ENCODE measurements around the gene RND2.

Gene RND2

GRCh38 chr17:43056051-43056450 lies 31.0 kb downstream of the RND2 start:
- DNase-seq, result no peak
- in situ Hi-C loops (cut with HindIII; ENCODE audit: low pct_ligation_motif_present, low pct_unique_long_range_greater_than_20kb, low sequenced_read_pairs), result no loop called here

DNA sequence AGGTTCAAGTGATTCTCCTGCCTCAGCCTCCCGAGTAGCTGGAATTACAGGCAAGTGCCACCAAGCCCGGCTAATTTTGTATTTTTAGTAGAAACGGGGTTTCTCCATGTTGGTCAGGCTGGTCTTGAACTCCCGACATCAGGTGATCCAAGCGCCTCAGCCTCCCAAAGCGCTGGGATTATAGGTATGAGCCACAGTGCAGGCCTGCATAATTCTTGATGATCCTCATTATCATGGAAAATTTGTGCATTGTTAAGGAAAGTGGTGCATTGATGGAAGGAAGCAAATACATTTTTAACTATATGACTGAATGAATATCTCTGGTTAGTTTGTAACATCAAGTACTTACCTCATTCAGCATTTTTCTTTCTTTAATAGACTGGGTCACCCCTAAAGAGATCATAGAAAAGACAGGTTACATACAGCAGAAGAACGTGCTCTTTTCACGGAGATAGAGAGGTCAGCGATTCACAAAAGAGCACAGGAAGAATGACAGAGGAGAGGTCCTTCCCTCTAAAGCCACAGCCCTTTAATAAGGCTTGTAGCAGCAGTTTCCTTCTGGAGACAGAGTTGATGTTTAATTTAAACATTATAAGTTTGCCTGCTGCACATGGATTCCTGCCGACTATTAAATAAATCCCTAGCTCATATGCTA lies 38.1 kb downstream of the RND2 start:
- DNase-seq, result no peak
- in situ Hi-C loops (cut with HindIII; ENCODE audit: low pct_ligation_motif_present, low pct_unique_long_range_greater_than_20kb, low sequenced_read_pairs), result no loop called here

- DNase-seq, result no peak
- in situ Hi-C loops (cut with HindIII; ENCODE audit: low pct_ligation_motif_present, low pct_unique_long_range_greater_than_20kb, low sequenced_read_pairs), result no loop called here
These were observed 43.7 kb downstream of the RND2 start for GRCh38 chr17:43068570-43069367.

DNA sequence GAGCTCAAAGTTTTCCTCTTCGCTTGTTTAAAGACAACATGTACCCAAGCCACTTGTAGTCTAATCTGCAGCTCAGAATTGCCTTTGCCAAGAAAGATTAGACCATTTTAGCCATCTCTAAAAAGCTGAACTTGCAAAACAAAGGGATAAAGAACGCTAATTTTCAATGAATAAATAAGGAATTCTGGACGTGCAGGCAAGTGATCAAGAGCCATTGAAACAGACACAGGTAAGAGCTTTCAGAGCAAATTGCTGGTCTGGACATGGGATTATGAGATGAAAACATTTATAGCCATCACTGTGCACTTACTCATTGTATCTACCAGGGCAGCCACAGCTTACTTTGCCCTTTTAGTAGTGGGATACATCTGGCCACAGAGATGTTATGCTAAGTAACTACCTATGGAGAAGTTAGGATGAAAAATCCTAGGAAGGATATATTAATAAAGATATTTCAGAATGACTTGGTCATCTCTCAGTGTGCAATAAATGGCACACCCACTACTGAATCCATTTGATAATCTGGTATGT lies 44.4 kb downstream of the RND2 start:
- no peak for DNase-seq
- in situ Hi-C loops (cut with HindIII; ENCODE audit: low pct_ligation_motif_present, low pct_unique_long_range_greater_than_20kb, low sequenced_read_pairs), result no loop called here

GRCh38 chr17:43070257-43070656 lies 45.2 kb downstream of the RND2 start:
- DNase-seq, result no peak
- in situ Hi-C loops (cut with HindIII; ENCODE audit: low pct_ligation_motif_present, low pct_unique_long_range_greater_than_20kb, low sequenced_read_pairs), result no loop called here

GRCh38 chr17:43070872-43071271 lies 45.8 kb downstream of the RND2 start:
- no peak for DNase-seq
- in situ Hi-C loops (cut with HindIII; ENCODE audit: low pct_ligation_motif_present, low pct_unique_long_range_greater_than_20kb, low sequenced_read_pairs), result no loop called here

- DNase-seq, result no peak
- in situ Hi-C loops (cut with HindIII; ENCODE audit: low pct_ligation_motif_present, low pct_unique_long_range_greater_than_20kb, low sequenced_read_pairs), result no loop called here
These were observed 49.8 kb downstream of the RND2 start for GRCh38 chr17:43074869-43075268.

- in situ Hi-C loops (cut with HindIII; ENCODE audit: low pct_ligation_motif_present, low pct_unique_long_range_greater_than_20kb, low sequenced_read_pairs), result no loop called here
- no peak for DNase-seq
These were observed 54.7 kb downstream of the RND2 start for GRCh38 chr17:43079641-43080302.
